GM06990 (cell line): ENCODE results near the gene GAPT.
A peak's percentile ranks its signal among the peaks of the same experiment; 100 is the strongest.

Experiments used
- DNase-seq: peaks from one replicate; pipeline ENCODE4 v3.0.0-alpha.2; 2011; ENCODE audit not compliant: insufficient read length; ENCODE audit errors: extremely low read depth
- H3K27me3 ChIP-seq: replicated peaks from 2 replicates; pipeline ENCODE4 v1.6.0; 2011; ENCODE audit warnings: low read length; ENCODE audit not compliant: control insufficient read depth, insufficient read depth
- H3K36me3 ChIP-seq: 2 replicates; pipeline ENCODE4 v1.5.1; 2011; ENCODE audit warnings: low read length; ENCODE audit not compliant: control insufficient read depth, insufficient read depth
- H3K4me3 ChIP-seq: replicated peaks from 2 replicates; pipeline ENCODE4 v1.5.1; 2011; ENCODE audit warnings: low read depth, mild to moderate bottlenecking, control low read depth, low read length
- CTCF ChIP-seq: IDR thresholded peaks from 2 replicates; pipeline ENCODE4 v1.5.1; 2011; ENCODE audit warnings: low read length, control low read depth, mild to moderate bottlenecking, inconsistent platforms; ENCODE audit not compliant: insufficient read depth, poor library complexity, severe bottlenecking

GAPT gene

GRCh38 chr5:58490402-58491050 is 709 bp upstream of the GAPT start:
- no peaks in the 10 kb centered on the region for H3K36me3 ChIP-seq
- DNase-seq = no peak
- no peak overlapping the region for H3K4me3 ChIP-seq
- no peak for TF ChIP-seq CTCF
- no peaks in the 10 kb centered on the region for H3K27me3 ChIP-seq

DNA sequence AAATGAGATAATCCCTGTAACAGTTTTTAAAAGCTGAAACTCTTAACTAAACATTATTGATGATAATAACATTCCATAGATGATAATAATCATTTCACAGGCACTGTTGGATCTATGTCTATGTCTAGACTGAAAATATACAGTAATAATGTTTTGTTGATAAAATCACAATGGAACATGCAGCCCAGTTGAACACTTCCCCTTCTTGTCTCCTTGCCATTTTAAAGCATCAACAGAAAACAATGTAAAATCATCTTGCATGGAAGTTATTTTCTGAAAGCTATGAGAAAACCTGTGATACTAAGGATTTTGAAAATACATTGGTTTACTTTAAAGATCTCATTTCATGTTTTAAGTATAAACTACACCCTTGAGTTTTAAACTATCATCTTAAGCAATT is 1.9 kb downstream of the GAPT start:
- Histone ChIP-seq H3K4me3 (no peak overlapping the region), H3K27me3 (no peaks in the 10 kb centered on the region), H3K36me3 (no peaks in the 10 kb centered on the region)
- TF ChIP-seq CTCF = no peak
- no peak for DNase-seq

DNA sequence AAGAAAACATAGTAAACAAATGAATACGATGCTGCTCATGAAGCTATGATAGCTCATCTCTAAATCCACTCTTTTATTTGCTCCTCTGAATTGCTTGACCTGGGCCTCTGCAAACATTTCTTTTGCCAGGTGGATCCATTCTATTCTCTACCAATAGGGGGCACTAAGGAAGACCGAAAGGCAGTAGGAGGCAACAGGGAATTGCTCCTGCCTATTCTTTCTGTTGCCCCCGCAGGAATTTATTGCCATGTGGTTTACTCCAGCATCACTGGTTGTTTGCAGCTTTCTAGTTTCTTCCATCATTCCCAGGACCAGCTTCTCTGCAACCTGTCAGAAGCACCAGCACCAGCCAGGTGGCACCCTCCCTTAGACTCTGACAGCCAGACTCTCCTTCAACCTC is 5.3 kb downstream of the GAPT start:
- DNase-seq = no peak
- Histone ChIP-seq H3K27me3 (no peaks in the 10 kb centered on the region), H3K4me3 (no peak overlapping the region), H3K36me3 (no peaks in the 10 kb centered on the region)
- peak; percentile 45 for TF ChIP-seq CTCF

DNA sequence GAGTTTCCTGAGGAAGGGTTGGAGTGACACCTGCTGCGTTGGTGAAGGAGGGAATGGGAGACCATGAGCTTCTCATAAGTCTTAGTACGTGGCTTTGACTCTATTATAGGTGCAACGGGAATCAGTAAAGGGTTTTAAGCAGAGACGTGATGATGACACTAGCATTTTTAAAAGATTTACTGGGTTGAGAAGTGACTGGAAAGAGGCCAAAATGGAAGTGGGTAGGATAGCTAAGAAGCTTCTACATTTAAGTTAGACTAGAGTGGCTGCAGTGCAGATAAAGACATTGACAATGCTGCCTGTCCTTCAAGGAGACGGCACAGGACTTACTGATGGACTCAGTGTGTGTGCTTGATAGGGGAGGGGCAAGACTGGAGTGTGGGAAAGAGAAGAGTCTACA is 6.2 kb downstream of the GAPT start:
- H3K36me3 ChIP-seq = no peaks in the 10 kb centered on the region
- DNase-seq = no peak
- TF ChIP-seq CTCF = no peak
- no peaks in the 10 kb centered on the region for H3K27me3 ChIP-seq
- H3K4me3 ChIP-seq = no peak overlapping the region

DNA sequence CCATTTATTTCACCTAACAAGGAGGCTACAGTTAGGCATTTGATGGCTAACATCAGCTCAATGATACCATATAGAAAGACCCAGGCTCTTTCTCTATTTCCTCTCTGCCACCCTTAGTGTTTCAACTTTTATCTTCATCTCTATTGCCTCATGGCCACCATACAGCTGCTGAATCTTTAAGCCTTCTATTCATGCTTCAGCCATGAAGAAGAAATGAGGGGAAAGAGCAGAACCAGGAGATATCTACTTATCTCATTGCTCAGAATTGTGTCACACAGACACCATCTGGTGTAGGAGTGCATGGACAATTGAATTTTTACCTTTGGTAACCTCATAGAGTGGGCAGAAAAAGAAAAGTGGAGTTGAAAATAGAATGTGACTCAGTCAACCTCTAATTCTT is 6.7 kb downstream of the GAPT start:
- DNase-seq = no peak
- no peak for TF ChIP-seq CTCF
- Histone ChIP-seq H3K36me3 (no peaks in the 10 kb centered on the region), H3K4me3 (no peak overlapping the region), H3K27me3 (no peaks in the 10 kb centered on the region)
